Activated CD4-positive, alpha-beta T cell treated with anti-CD3 and anti-CD28 coated beads for 24 hours (primary cell): ENCODE results near the gene THAP6.
A peak's percentile ranks its signal among the peaks of the same experiment; 100 is the strongest.
"Not testable (repeated sequence)": the region's sequence is repeated elsewhere in the genome, so short reads cannot be mapped to it uniquely, and the experiment has no call there.

ENCODE experiments used
- DNase-seq, 2 donors: peaks; one replicate each; pipeline ENCODE4 v3.0.0-alpha.2; 2020; ENCODE audit warnings: low read depth in 2 of 2

The THAP6 gene

GRCh38 chr4:75514131-75514948 lies at the start of gene THAP6, which contains the start of gene RCHY1:
Gene THAP6, plus strand, starts transcription at chr4:75514473. Its CDS starts 980 bp downstream, at chr4:75515453.
Gene RCHY1, minus strand, starts transcription at chr4:75514403. Its CDS starts 117 bp downstream, at chr4:75514286.
- peak; percentile 82 to 83 for DNase-seq

GRCh38 chr4:75469896-75470295 lies 44.4 kb upstream of the THAP6 start:
- DNase-seq, result no peak

- DNase-seq, result no peak
These were observed 43.5 kb upstream of the THAP6 start for GRCh38 chr4:75470738-75471137.

- no peak for DNase-seq
These were observed 37.1 kb upstream of the THAP6 start for GRCh38 chr4:75477201-75477600.

GRCh38 chr4:75484190-75484589 lies 30.1 kb upstream of the THAP6 start:
- no peak for DNase-seq

GRCh38 chr4:75490155-75490554 lies 24.1 kb upstream of the THAP6 start:
- DNase-seq, result no peak

GRCh38 chr4:75494563-75494962 lies 19.7 kb upstream of the THAP6 start:
- DNase-seq, result no peak

- DNase-seq, result no peak
These were observed 18.8 kb upstream of the THAP6 start for GRCh38 chr4:75495476-75495875.

GRCh38 chr4:75496406-75496805 lies 17.9 kb upstream of the THAP6 start:
- DNase-seq, result no peak

GRCh38 chr4:75497133-75497532 lies 17.1 kb upstream of the THAP6 start:
- DNase-seq, result no peak

GRCh38 chr4:75498041-75498440 lies 16.2 kb upstream of the THAP6 start:
- DNase-seq, result no peak

GRCh38 chr4:75499900-75500299 lies 14.4 kb upstream of the THAP6 start:
- no peak for DNase-seq

GRCh38 chr4:75502671-75503070 lies 11.6 kb upstream of the THAP6 start:
- DNase-seq, result no peak

- DNase-seq, result no peak
These were observed 8.6 kb upstream of the THAP6 start for GRCh38 chr4:75505630-75506029.

GRCh38 chr4:75509592-75509991 lies 4.7 kb upstream of the THAP6 start:
- not testable (repeated sequence) for DNase-seq

GRCh38 chr4:75511841-75512240 lies 2.4 kb upstream of the THAP6 start:
- no peak for DNase-seq

- DNase-seq, result no peak
These were observed 1.7 kb upstream of the THAP6 start for GRCh38 chr4:75512386-75513211.

- no peak for DNase-seq
These were observed 645 bp upstream of the THAP6 start for GRCh38 chr4:75513526-75514130.

GRCh38 chr4:75514949-75515612 lies 808 bp downstream of the THAP6 start:
- DNase-seq, result no peak

- no peak for DNase-seq
These were observed 1.9 kb downstream of the THAP6 start for GRCh38 chr4:75516144-75516543.

GRCh38 chr4:75519452-75519851 lies 5.2 kb downstream of the THAP6 start:
- DNase-seq, result not testable (repeated sequence)

- no peak for DNase-seq
These were observed 10.8 kb downstream of the THAP6 start for GRCh38 chr4:75525086-75525485.
